CD4-positive, alpha-beta T cell treated with Interleukin-21 for 1 hour (primary cell): ENCODE data around the gene RNFT1.
"Not testable (repeated sequence)": the region's sequence is repeated elsewhere in the genome, so short reads cannot be mapped to it uniquely, and the experiment has no call there.

Source experiments
- DNase-seq: peaks from one replicate; pipeline ENCODE4 v3.0.0-alpha.2; 2020

RNFT1 gene

GRCh38 chr17:59964482-59965328 lies at the start of gene RNFT1:
Gene RNFT1, minus strand, starts transcription at chr17:59964740. Its CDS starts 77 bp downstream, at chr17:59964663.
- DNase-seq = peak; percentile 90

DNA sequence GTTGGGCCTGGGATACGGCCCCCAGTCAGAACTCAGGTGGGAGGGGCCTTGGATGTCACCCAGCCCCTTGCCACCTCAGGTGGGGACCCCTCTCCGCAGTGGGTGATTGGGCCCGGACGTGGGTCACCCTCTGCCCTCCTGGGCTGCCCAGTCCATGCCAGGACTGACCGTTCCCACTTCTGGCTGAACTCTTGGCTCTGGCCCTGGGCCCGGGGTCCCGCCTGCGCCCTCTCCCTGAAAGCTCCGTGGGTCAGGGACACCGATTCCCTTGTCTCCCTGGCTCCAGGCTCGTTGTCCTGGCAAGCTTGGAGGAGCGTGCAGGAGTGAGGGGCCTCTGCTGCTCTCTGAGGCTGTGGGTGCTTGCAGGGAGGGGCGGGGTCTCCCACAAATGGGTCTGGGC lies 44.8 kb upstream of the RNFT1 start:
- DNase-seq = not testable (repeated sequence)

- not testable (repeated sequence) for DNase-seq
Observed at GRCh38 chr17:60008377-60008776, 43.8 kb upstream of the RNFT1 start.

DNA sequence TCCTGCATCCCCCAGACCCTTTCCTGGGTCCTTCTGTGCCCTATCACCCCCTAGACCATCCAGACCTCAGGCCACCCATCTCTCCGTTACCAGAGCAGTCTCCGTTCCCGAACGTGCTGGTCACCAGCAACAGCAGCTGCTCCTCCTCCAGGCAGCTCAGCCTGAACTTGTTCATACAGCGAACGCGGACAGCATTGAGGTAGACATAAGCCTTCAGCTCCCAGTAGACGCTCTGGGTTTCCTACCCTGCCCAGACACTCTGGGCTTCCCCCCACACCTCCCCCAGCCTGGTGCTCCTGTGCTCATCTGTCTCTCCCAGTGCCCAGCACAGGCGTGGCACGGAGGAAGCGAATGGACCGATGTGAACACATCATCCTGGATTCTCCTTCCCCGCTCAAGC lies 41.6 kb upstream of the RNFT1 start:
- DNase-seq = no peak

DNA sequence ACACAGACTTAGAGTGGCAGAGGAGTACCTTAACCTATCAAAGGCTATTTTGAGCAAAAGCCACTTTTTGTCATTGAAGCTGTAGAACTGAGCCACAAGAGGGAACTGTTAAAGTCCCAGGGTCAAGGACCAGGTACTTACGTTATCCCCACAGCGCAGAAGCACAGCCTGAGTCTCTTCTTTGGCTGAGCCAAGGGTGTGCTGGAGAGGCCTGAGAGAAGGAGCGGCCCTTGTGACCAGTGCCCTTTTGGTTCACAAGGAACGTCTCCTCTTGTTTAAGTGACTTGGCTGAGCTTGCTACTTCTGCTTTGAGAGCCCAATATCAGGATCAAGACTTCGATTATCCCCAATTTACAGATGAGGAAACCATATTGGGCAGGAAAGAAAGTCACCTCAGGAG lies 40.0 kb upstream of the RNFT1 start:
- not testable (repeated sequence) for DNase-seq

DNA sequence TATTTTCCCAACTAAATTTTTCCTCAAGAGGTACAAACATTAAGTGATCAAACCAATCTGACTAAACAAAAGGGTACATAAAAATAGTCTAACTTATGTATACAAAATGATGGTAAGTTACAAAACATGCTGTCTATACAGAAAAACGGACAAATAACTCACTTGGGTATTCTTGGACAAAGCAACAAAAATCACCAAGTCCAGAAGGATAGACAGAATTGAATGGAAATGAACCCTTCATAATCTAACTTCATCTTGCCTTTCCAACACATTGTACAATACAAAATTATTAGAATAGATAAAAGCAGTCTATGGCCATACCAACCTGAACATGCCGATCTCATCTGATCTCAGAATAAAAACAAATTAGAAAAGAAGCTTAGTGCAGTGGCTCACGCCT lies 37.9 kb upstream of the RNFT1 start:
- DNase-seq = not testable (repeated sequence)

GRCh38 chr17:59996608-59997007 lies 32.1 kb upstream of the RNFT1 start:
- DNase-seq = not testable (repeated sequence)

DNA sequence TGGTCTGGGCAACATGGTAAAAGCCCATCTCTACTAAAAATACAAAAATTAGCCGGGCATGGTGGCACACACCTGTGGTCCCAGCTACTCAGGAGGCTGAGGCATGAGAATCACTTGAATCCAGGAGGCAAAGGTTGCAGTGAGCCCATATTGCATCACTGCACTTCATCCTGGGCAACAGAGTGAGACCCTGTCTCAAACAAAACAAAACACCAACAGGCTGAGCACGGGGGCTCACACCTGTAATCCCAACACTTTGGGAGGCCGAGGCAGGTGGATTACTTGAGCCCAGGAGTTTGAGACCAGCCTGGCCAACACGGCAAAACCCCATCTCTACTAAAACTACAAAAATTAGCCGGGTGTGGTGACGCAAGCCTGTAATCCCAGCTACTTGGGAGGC lies 10.6 kb upstream of the RNFT1 start:
- DNase-seq = not testable (repeated sequence)

DNA sequence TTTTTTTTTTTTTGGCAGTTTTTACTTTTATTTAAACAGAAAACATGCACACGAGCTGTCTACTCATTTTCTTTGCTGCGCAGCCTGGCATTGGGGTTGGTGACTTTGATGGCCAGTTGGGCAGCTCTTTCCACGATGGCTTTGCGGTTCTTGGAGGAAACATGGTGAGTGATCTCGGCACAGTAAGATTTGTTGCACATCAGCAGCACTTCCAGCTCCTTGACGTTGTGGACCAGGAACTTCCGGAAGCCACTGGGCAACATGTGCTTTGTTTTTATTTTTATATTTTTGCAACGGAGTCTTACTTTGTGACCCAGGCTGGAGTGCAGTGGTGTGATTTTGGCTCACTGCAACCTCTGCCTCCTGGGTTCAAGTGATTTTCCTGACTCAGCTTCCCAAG lies 8.9 kb upstream of the RNFT1 start:
- not testable (repeated sequence) for DNase-seq

DNA sequence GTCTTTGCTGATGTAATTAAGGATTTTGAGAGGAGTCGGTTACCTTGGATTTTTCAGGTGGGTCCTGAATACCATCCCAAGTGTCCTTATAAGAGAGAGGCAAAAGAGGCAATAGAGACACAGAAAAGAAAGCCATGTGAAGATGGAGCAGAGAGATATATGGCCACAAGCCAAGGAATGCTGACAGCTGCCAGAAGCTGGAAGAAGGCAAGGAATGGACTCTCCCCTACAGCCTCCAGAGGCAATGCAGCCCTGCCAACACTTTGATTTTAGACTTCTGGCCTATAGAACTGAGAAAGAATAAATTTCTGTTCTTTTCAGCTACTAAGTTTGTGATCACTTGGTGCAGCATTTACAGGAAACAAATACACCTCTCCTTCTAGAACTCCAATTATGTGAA lies 8.2 kb upstream of the RNFT1 start:
- no peak for DNase-seq

DNA sequence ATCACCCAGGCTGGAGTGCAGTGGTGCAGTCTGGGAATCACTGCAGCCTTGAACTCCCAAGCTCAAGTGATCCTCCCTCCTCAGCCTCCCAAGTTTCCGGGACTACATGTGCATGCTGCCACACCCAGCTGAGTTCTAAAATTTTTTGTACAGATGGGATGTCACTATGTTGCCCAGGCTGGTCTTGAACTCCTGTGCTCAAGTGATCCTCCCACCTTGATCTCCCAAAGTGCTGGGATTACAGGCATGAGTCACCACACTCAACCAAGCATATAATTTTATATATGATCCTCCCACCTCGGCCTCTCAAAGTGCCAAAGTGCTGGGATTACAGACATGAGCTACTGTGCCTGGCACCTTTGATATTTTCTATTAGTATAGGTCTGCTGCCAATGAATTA lies 7.2 kb upstream of the RNFT1 start:
- not testable (repeated sequence) for DNase-seq

DNA sequence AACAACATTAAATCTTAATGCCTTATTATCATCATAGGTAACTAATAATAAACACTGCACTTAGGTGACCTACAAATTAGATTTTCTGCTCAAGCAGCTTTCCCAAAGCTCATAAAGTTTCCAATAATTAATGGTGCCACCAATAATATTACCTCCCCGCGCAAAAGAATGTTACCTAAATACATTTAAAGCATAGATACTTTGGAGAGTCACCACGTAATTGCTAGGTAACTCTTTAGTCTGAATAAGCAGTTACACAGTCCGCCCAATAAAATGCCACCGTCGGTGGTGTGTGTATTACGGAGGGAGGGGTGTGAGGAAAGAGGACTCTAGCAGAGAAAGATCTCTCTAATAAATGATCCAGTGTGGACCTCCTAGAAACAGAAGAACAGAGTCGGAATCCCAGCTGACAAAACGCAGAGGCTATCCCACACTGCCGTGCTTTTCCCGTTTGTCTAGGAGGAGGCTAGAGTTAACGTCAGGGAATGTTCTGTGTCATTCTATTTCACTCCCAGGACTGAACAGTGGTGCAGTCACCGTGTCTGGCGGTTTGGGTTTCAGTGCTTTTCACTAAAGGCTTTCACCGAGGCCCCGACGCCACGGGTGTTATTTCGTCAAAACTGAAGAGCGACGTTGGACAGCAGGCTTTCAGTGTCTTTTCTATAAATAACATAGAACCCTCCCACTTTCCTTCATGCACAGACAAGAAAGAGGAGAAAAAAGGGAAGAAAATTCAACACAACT lies 630 bp downstream of the RNFT1 start:
- DNase-seq = peak; percentile 51

DNA sequence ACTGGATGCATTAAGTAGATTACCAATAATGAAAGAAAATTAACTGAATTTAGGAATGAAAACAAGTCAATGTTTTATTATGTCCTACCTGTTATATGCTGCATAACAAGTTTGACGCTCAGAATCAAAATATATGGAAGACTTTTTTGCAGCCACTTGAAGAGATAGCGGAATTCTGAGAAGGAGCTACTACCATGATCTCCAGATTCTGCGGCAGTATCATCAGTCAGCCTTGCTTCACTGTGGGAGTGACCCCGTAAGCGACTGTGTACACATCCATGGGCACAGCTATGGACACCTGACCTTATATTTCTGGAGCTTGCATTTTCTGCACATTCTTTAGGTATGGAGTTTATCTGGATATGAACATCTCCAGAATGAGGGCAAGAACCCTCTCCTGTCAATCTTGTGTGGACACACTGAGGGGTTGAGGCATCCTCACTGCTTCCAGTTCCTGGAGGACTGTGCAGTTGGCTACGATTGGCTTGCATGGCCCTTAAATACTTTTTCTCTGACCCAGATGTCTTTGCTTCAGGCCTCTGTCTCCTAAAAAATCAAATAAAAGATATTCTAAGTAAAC lies 1.7 kb downstream of the RNFT1 start:
- no peak for DNase-seq

DNA sequence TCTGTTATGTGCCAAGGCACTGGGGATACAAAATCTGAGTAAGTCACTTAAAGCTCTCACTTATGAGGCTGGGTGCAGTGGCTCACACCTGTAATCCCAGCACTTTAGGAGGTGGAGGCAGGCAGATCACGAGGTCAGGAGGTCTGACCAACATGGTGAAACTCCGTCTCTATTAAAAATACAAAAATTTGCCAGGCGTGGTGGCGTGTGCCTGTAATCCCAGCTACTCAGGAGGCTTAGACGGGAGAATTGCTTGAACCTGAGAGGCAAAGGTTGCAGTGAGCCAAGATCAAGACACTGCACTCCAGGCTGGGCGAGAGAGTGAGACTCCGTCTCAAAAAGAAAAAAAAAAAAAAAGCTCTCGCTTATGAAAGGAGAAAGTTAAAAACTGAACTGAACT lies 5.0 kb downstream of the RNFT1 start:
- DNase-seq = not testable (repeated sequence)

- no peak for DNase-seq
Observed at GRCh38 chr17:59954856-59955255, 9.7 kb downstream of the RNFT1 start.

DNA sequence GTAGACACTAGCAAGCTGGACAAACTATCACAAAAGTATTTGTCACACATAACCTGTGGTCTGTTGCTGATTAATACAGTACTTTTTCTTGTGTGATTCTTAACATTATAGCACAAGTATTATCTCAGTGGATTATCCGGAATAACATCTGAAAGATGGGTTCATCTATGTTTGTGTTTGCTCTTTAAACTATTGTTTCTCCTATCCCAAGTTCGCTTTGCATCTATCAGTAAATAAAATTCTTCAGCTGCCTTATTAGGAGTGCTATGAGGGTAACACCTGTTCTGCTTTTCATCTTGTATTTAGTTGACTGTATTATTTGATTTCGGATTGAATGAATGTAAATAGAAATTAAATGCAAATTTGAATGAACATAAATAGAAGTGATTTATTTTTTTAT lies 14.5 kb downstream of the RNFT1 start:
- no peak for DNase-seq

GRCh38 chr17:59947310-59947709 lies 17.2 kb downstream of the RNFT1 start:
- not testable (repeated sequence) for DNase-seq

GRCh38 chr17:59946433-59946832 lies 18.1 kb downstream of the RNFT1 start:
- DNase-seq = not testable (repeated sequence)

GRCh38 chr17:59941131-59941530 lies 23.4 kb downstream of the RNFT1 start:
- no peak for DNase-seq

DNA sequence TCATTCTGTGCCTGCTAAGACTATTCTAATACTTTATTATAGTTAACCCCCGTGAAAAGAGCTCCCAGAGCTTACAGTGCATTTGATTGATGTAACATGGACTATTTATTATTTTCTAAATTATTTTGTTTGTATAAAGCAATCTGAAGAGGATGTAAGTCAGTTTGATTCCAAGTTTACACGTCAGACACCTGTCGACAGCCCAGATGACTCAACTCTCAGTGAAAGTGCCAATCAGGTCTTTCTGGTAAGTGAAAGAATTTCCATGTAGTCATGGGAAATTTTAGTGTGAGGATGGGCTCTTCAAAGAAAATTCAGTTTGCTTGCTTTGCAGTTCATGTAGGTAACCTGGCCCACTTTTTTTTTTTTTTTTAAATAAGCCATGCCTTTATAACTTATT lies 23.8 kb downstream of the RNFT1 start:
- DNase-seq = not testable (repeated sequence)

- not testable (repeated sequence) for DNase-seq
Observed at GRCh38 chr17:59933317-59933716, 31.2 kb downstream of the RNFT1 start.

DNA sequence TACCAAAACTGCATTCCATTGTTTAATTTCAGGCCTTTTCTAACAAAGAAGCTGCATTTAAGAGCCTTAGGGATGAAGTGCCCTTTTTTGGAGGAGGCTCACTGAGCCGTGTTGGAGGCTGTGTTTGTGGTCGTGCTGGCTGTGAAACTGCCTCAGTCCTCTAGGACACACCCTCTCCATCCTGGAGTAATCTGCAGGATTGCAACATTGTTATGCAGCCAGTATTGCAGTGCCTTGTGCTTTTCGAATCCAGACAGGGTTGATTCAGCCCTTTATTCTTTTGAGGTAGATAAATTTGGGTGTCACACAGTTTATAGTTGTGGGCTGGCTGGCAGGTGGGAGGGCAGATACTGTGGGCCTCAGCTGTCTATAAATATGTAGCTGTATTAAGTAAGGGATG lies 33.8 kb downstream of the RNFT1 start:
- DNase-seq = not testable (repeated sequence)

GRCh38 chr17:59930121-59930520 lies 34.4 kb downstream of the RNFT1 start:
- not testable (repeated sequence) for DNase-seq

GRCh38 chr17:59920637-59921036 lies 43.9 kb downstream of the RNFT1 start:
- not testable (repeated sequence) for DNase-seq
